ENCODE results near the gene BBC3. TPM values are rescaled to one million over a fixed set of nuclear protein-coding genes. Genes with fewer than 3 reads are reported as not detected.

BBC3 gene
- total RNA-seq, 1 experiment from 2014 or later = 51.2 TPM

DNA sequence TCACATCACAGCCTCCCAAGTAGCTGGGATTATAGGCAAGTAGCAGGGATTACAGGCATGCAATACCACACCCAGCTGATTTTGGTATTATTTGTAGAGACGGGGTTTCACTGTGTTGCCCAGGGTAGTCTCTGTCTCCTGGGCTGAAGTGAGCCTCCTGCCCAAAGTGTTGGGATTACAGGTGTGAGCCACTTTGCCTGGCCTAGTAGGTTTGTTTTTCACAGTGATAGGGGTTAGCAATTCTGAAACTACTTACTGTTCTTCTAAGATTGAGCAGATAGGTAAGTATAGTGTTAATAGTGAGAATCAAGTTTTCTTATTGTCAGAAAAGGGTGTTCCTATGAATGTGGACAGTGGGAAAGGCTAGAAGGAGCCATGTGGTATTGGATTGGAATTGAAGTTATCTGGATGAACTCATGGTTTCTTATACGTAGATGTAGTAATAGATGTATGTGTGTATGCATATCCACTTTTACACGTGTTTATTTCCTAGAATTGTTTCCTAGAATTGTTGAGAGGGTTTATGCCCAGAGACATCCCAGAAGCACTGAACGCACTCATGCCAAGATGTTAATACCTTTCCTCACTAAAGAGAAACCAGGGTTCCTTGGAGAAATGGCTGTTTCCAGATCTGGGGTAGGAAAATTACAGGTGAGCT lies 51.2 kb downstream of the BBC3 start:
- in situ Hi-C loops (cut with HindIII; ENCODE audit: low pct_unique_long_range_greater_than_20kb, low sequenced_read_pairs) = no loop called here
- DNase-seq (ENCODE audit: low read depth, low spot score) = no peak

DNA sequence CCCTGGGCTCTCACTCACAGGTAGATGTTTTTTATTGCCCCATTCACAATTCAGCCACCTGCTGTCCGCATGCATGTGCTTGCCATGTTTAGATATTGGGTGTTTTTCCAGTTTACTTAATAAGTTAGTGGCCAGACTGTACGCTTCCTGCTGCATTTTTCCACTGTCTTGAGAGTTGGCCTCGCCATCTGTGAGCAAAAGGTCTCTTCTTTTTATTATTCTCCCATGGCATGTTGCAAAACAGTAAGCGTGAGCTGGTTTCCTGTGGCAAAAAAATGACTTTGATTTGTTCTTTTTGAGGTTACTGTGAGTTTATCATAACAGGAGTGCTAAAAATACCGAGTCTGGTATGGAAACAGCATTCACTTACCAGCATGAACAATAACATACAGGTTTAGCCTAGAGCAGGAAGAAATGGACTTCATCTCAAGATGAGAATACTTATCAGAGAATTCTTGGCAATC lies 54.3 kb downstream of the BBC3 start:
- in situ Hi-C loops (cut with HindIII; ENCODE audit: low pct_unique_long_range_greater_than_20kb, low sequenced_read_pairs) = no loop called here
- no peak for DNase-seq (ENCODE audit: low read depth, low spot score)

DNA sequence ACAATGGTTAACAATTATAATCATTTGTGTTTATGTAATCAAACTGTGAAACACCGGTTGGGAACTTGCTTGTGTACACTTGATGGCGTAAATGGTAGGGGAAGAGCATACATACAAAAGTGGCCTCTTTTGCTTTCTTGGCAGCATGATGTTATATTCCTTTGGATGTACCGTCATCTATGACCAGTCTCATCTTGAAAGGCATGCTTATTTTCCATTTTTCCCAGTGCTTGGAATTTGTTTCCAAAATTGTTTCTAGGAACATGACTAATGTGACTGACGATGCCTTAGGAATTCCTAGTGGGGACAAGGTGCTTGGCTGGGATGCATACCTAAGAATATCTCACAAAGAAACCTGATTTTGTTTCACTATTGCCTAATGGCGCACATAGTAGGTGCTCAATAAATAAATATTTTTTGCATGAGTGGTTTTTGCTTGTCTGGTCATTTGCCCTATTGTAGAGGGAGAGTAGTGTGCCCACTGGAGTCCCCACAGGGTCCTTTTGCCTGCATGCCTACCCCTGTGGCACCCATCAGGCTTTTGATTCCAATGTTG lies 54.9 kb downstream of the BBC3 start:
- in situ Hi-C loops (cut with HindIII; ENCODE audit: low pct_unique_long_range_greater_than_20kb, low sequenced_read_pairs) = no loop called here

DNA sequence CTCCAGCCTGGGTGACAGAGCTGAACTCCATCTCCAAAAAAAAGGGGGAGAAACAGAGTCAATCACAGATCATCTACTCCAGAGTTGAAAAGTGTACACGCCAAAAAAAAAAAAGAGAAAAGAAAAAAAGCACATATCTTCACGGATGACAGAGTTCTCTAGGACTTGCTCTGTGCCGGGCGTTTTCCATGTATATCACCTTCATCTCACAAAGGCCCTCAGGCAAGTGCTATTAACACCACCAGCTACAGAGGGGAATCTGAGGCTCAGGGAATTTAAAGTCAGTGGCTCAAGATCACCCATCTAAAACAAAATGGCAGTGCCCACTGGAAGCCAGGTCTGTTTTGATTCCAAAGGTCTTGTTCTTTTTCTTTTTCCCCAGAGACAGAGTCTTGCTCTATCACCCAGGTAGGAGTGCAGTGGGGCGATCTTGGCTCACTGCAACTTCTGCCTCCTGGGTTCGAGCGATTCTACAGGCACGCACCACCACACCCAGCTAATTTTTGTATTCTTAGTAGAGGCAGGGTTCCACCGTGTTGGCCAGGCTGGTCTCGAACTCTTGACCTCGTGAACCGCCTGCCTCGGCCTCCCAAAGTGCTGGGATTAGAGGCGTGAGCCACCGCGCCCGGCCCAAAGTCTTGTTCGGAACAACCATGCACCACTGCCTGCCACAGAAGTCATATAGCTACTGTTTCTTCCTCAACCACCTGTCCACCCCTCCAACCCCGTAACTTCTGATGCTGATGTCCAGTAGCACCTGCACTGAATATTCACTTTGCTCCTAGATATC lies 58.1 kb downstream of the BBC3 start:
- in situ Hi-C loops (cut with HindIII; ENCODE audit: low pct_unique_long_range_greater_than_20kb, low sequenced_read_pairs) = no loop called here
- no peak for DNase-seq (ENCODE audit: low read depth, low spot score)

More for the DNA sequence above, 54.9 kb downstream of the BBC3 start:
- no peak for DNase-seq (ENCODE audit: low read depth, low spot score)

Small RNA genes lying within 50 kb of the gene (small RNA-seq; reads per million reads assigned to genes)
- gene MIR3190 = 0 reads per million in 2 experiments

Other genes starting within 250 kb of the BBC3 start
- 1.4 and 2.0 TPM in 2 replicates for gene NPAS1, start 211.4 kb downstream of the BBC3 start, total RNA-seq (2014; rRNA removed; shearing (Covaris generic))
- gene TMEM160, start 182.6 kb downstream of the BBC3 start, total RNA-seq (2014; rRNA removed; shearing (Covaris generic)) = 22.6 and 24.8 TPM in 2 replicates
- 6.7 and 7.5 TPM in 2 replicates for gene ZC3H4, start 117.4 kb downstream of the BBC3 start, total RNA-seq (2014; rRNA removed; shearing (Covaris generic))
- gene SAE1, start 100.4 kb downstream of the BBC3 start, total RNA-seq (2014; rRNA removed; shearing (Covaris generic)) = 135 and 154 TPM in 2 replicates
- 2.5 and 5.0 TPM in 2 replicates for gene CCDC9, start 25.3 kb upstream of the BBC3 start, total RNA-seq (2014; rRNA removed; shearing (Covaris generic))
- 0.45 and 0.69 TPM in 2 replicates for gene INAFM1, start 43.7 kb upstream of the BBC3 start, total RNA-seq (2014; rRNA removed; shearing (Covaris generic))
- gene C5AR1, start 78.7 kb upstream of the BBC3 start, total RNA-seq (2014; rRNA removed; shearing (Covaris generic)) = 0.16 TPM in 1 of 2 replicates, not detected in the other
- gene C5AR2, start 101.0 kb upstream of the BBC3 start, total RNA-seq (2014; rRNA removed; shearing (Covaris generic)) = not detected in 2 replicates
- gene DHX34, start 118.1 kb upstream of the BBC3 start, total RNA-seq (2014; rRNA removed; shearing (Covaris generic)) = 10.0 and 12.6 TPM in 2 replicates
- 12.9 and 20.0 TPM in 2 replicates for gene MEIS3, start 188.3 kb upstream of the BBC3 start, total RNA-seq (2014; rRNA removed; shearing (Covaris generic))
- gene SLC8A2, start 240.7 kb upstream of the BBC3 start, total RNA-seq (2014; rRNA removed; shearing (Covaris generic)) = 1.2 and 1.7 TPM in 2 replicates

Measured in SK-MEL-5 (cell line).